ENCODE results near the gene TNFRSF6B. TPM values are rescaled to one million over a fixed set of nuclear protein-coding genes. Genes with fewer than 3 reads are reported as not detected.

The TNFRSF6B gene
- total and polyA plus RNA-seq, 7 donors: 1.2 to 186 (median 4.8) TPM

GRCh38 chr20:63656451-63656850 is 40.0 kb upstream of the TNFRSF6B start:
- WGBS, 2 donors: 75 to 94% methylated on average over 3 of the region's 3 CpGs
- TF ChIP-seq POLR2AphosphoS5 (IDR thresholded peaks at IDR 0.05) (no peak), EP300 (IDR thresholded peaks at IDR 0.05) (no peak), POLR2A (IDR thresholded peaks at IDR 0.05) (no peak)
- TF ChIP-seq, protein P1, sequence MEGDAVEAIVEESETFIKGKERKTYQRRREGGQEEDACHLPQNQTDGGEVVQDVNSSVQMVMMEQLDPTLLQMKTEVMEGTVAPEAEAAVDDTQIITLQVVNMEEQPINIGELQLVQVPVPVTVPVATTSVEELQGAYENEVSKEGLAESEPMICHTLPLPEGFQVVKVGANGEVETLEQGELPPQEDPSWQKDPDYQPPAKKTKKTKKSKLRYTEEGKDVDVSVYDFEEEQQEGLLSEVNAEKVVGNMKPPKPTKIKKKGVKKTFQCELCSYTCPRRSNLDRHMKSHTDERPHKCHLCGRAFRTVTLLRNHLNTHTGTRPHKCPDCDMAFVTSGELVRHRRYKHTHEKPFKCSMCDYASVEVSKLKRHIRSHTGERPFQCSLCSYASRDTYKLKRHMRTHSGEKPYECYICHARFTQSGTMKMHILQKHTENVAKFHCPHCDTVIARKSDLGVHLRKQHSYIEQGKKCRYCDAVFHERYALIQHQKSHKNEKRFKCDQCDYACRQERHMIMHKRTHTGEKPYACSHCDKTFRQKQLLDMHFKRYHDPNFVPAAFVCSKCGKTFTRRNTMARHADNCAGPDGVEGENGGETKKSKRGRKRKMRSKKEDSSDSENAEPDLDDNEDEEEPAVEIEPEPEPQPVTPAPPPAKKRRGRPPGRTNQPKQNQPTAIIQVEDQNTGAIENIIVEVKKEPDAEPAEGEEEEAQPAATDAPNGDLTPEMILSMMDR (IDR thresholded peaks at IDR 0.05): no peak
- H3K27ac ChIP-seq: peak overlapping the region in 3 of 4 donors; percentile 88 to 91 (median 90)
- peaks cover 0 to 13% (median 0%) of the 10 kb centered on the region in 4 donors for H3K36me3 ChIP-seq
- DNase-seq: no peak
- H3K4me1 ChIP-seq: peaks cover 0 to 51% (median 50%) of the 10 kb centered on the region in 4 donors
- H3K4me3 ChIP-seq: no peak overlapping the region
- no peaks in the 10 kb centered on the region for H3K9me3 ChIP-seq
- intact Hi-C loops (cut with DNase I): loop anchor here (5.0 to 10.0 kb wide), 3 partner anchors 51 to 318 kb away; partner anchors contain the start of genes ARFRP1, PPDPF, SAMD10 and ZGPAT
- peaks cover 0 to 14% (median 0%) of the 10 kb centered on the region in 3 donors for H3K27me3 ChIP-seq

- Histone ChIP-seq H3K36me3 (peaks cover 0 to 22% (median 3%) of the 10 kb centered on the region in 4 donors), H3K4me1 (peaks cover 0 to 43% (median 41%) of the 10 kb centered on the region in 4 donors), H3K27me3 (peaks cover 0 to 4% (median 0%) of the 10 kb centered on the region in 3 donors), H3K9me3 (no peaks in the 10 kb centered on the region), H3K27ac (peak overlapping the region; percentile 88 to 92 (median 90)), H3K4me3 (peak overlapping the region; percentile 67 to 80 (median 70))
- intact Hi-C loops (cut with DNase I): loop anchor here (5.0 to 10.0 kb wide), 3 partner anchors 50 to 317 kb away; partner anchors contain the start of genes ARFRP1, PPDPF, SAMD10 and ZGPAT
- 51 to 76% methylated on average over 31 of the region's 31 CpGs for WGBS, 2 donors
- no peak for TF ChIP-seq POLR2A (IDR thresholded peaks at IDR 0.05)
- TF ChIP-seq, protein P1 (IDR thresholded peaks at IDR 0.05): peak in 1 of 4 experiments; percentile 19
- DNase-seq: peak; percentile 64
These were observed 39.1 kb upstream of the TNFRSF6B start for GRCh38 chr20:63657260-63657936.

DNA sequence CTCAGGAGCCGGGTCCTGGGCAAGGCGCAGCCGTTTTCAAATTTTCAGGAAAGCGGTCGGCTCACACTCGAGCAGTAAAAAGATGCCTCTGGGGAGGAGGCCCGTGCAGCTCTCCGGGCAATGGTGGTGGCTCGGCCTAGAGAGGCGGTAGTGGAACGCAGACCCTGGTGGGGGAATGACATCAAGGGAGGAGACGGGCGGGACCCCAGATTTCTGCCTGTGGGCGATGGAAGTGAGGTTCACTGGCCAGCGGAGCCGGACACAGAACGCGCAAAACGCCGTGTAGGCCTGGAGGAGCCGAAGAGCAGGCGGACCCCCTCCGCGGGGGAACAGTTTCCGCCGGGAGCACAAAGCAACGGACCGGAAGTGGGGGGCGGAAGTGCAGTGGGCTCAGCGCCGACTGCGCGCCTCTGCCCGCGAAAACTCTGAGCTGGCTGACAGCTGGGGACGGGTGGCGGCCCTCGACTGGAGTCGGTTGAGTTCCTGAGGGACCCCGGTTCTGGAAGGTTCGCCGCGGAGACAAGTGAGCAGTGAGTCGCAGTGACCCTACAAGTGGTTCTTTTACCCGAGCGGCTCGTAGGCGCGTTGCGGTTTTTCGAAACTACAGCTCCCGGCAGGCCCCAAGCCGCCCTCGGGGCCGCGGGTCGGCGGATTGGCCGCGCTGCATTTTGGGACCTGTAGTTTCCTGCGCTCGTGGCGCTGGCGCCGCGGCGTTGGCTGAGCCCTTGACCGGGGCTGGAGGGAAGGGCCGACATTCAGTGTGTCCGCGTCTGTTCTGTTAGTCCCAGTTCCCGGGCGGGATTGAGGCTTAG is 38.3 kb upstream of the TNFRSF6B start, which contains the start of gene RTEL1:
Gene RTEL1 (plus strand): TSS at position 376 of the 812 bp plus-strand sequence. CDS start 1,091 bp downstream, outside the sequence.
- peaks cover 0 to 39% (median 34%) of the 10 kb centered on the region in 4 donors for H3K4me1 ChIP-seq
- TF ChIP-seq POLR2AphosphoS5 (IDR thresholded peaks at IDR 0.05) (peak; percentile 41 to 87 (median 70)), EP300 (IDR thresholded peaks at IDR 0.05) (no peak), POLR2A (IDR thresholded peaks at IDR 0.05) (peak; percentile 39 to 60)
- TF ChIP-seq, protein P1 (IDR thresholded peaks at IDR 0.05): peak in 1 of 4 experiments; percentile 15
- WGBS, 2 donors: 2 to 8% methylated on average over 73 of the region's 73 CpGs
- peak within 1 kb of the TSS; percentile 88 to 92 (median 90) for H3K27ac ChIP-seq
- intact Hi-C loops (cut with DNase I): loop anchor here (5.0 to 10.0 kb wide), 3 partner anchors 49 to 317 kb away; partner anchors contain the start of genes ARFRP1, PPDPF, SAMD10 and ZGPAT
- H3K36me3 ChIP-seq: peaks cover 2 to 30% (median 7%) of the 10 kb centered on the region in 4 donors
- peak; percentile 96 for DNase-seq
- no peaks in the 10 kb centered on the region for H3K9me3 ChIP-seq
- H3K4me3 ChIP-seq: peak within 1 kb of the TSS; percentile 67 to 80 (median 70)
- no peaks in the 10 kb centered on the region for H3K27me3 ChIP-seq

DNA sequence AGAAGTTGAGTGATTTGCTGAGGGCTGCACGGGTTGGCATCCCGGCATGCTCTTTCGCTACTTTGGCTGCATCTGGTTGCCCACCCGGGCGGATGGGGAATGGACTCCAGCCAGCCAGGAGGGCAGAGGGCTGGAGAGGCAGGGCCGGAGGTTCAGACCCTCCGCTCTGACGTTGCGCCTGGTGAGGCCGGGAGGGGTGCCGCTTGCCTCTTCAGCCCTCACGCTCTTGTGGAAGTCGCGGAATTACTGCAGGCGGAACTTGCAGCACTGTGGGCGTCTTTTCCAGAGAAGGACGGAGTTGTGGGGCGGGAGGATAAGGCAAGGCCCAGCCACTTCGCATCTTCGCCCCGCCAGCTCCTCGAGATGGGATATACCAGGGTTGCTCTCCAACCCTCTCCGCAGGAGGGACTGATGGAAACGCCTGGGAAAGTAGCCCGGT is 37.7 kb upstream of the TNFRSF6B start:
- Histone ChIP-seq H3K27me3 (no peaks in the 10 kb centered on the region), H3K9me3 (no peaks in the 10 kb centered on the region), H3K27ac (peak overlapping the region; percentile 88 to 92 (median 90)), H3K4me3 (peak overlapping the region; percentile 67 to 80 (median 70)), H3K36me3 (peaks cover 8 to 36% (median 12%) of the 10 kb centered on the region in 4 donors), H3K4me1 (peaks cover 0 to 35% (median 31%) of the 10 kb centered on the region in 4 donors)
- TF ChIP-seq POLR2AphosphoS5 (IDR thresholded peaks at IDR 0.05) (no peak), EP300 (IDR thresholded peaks at IDR 0.05) (no peak), POLR2A (IDR thresholded peaks at IDR 0.05) (no peak)
- TF ChIP-seq, protein P1 (IDR thresholded peaks at IDR 0.05): no peak
- 4% methylated on average over 25 of the region's 25 CpGs for WGBS, 2 donors
- no peak for DNase-seq
- intact Hi-C loops (cut with DNase I): loop anchor here (5.0 to 10.0 kb wide), 3 partner anchors 49 to 316 kb away; partner anchors contain the start of genes ARFRP1, PPDPF, SAMD10 and ZGPAT
